HG02938 (cell line): Measurements from ENCODE around the gene FBXO31.

Experiments used
- ATAC-seq: cut with Tn5 transposase; IDR thresholded peaks from one replicate; pipeline ENCODE4 v1.9.1; 2021; ENCODE audit warnings: mild to moderate bottlenecking, moderate library complexity; ENCODE audit not compliant: unreplicated experiment

The FBXO31 gene

GRCh38 chr16:87383505-87384161, at the start of gene FBXO31:
FBXO31 (minus strand) TSS chr16:87383776; CDS start chr16:87383744, 32 bp downstream.
- ATAC-seq: peak; percentile 37

- no peak for ATAC-seq
Measured at GRCh38 chr16:87432330-87432915, 48.8 kb upstream of the FBXO31 start.

GRCh38 chr16:87431926-87432325, 48.4 kb upstream of the FBXO31 start:
- no peak for ATAC-seq

- no peak for ATAC-seq
Measured at GRCh38 chr16:87426423-87427215, 43.0 kb upstream of the FBXO31 start.

- ATAC-seq: no peak
Measured at GRCh38 chr16:87425941-87426340, 42.4 kb upstream of the FBXO31 start.

- no peak for ATAC-seq
Measured at GRCh38 chr16:87424266-87424665, 40.7 kb upstream of the FBXO31 start.

- ATAC-seq: no peak
Measured at GRCh38 chr16:87423429-87423828, 39.9 kb upstream of the FBXO31 start.

GRCh38 chr16:87422106-87422505, 38.5 kb upstream of the FBXO31 start:
- ATAC-seq: no peak

- ATAC-seq: no peak
Measured at GRCh38 chr16:87421003-87421912, 37.7 kb upstream of the FBXO31 start.

GRCh38 chr16:87420026-87421002, 36.7 kb upstream of the FBXO31 start:
- ATAC-seq: no peak

- no peak for ATAC-seq
Measured at GRCh38 chr16:87418644-87419043, 35.1 kb upstream of the FBXO31 start.

- no peak for ATAC-seq
Measured at GRCh38 chr16:87418216-87418615, 34.6 kb upstream of the FBXO31 start.

GRCh38 chr16:87417528-87417910, 33.9 kb upstream of the FBXO31 start:
- ATAC-seq: no peak

- no peak for ATAC-seq
Measured at GRCh38 chr16:87416826-87417527, 33.4 kb upstream of the FBXO31 start.

GRCh38 chr16:87415441-87415840, 31.9 kb upstream of the FBXO31 start:
- ATAC-seq: no peak

- ATAC-seq: no peak
Measured at GRCh38 chr16:87414251-87414680, 30.7 kb upstream of the FBXO31 start.

- no peak for ATAC-seq
Measured at GRCh38 chr16:87412996-87413421, 29.4 kb upstream of the FBXO31 start.

- no peak for ATAC-seq
Measured at GRCh38 chr16:87412371-87412995, 28.9 kb upstream of the FBXO31 start.
